DND-41 (cell line): Measurements from ENCODE around the gene YWHAQ.

Experiments used
- ATAC-seq: fragments of 200-7000 bp; cut with Tn5 transposase; 3 replicates; pipeline ENCODE4 v1.9.1; 2021; ENCODE audit warnings: low read depth; ENCODE audit not compliant: insufficient read depth
- DNase-seq: peaks from one replicate; pipeline ENCODE4 v3.0.0-alpha.2; 2020
- H2AFZ ChIP-seq: 2 replicates; pipeline ENCODE4 v1.6.0; 2012; ENCODE audit warnings: low read depth, low read length
- H3K27ac ChIP-seq: 2 replicates; pipeline ENCODE4 v1.5.1; 2012; ENCODE audit warnings: low read length, inconsistent platforms
- H3K27me3 ChIP-seq: fragments of 200-600 bp; sonication (generic); 2 replicates; pipeline ENCODE4 v1.6.0; 2012; ENCODE audit warnings: low read length, mild to moderate bottlenecking, inconsistent platforms; ENCODE audit not compliant: insufficient read depth, poor library complexity
- H3K36me3 ChIP-seq: 2 replicates; pipeline ENCODE4 v1.5.1; 2012; ENCODE audit warnings: low read length, inconsistent platforms; ENCODE audit not compliant: insufficient read depth
- H3K4me1 ChIP-seq: 2 replicates; pipeline ENCODE4 v1.5.1; 2012; ENCODE audit warnings: mild to moderate bottlenecking, low read length; ENCODE audit not compliant: insufficient read depth
- H3K4me2 ChIP-seq: 2 replicates; pipeline ENCODE4 v1.6.0; 2012; ENCODE audit warnings: mild to moderate bottlenecking, moderate library complexity, low read length, inconsistent platforms; ENCODE audit not compliant: insufficient read depth
- H3K4me3 ChIP-seq, 2 experiments: fragments of 200-600 bp in 1 of 2; shearing (Covaris generic) in 1 of 2; 2 replicates each; pipeline ENCODE4 v1.5.1; 2012 to 2016; ENCODE audit warnings: inconsistent platforms in 2 of 2, low read length in 2 of 2, mild to moderate bottlenecking in 2 of 2, low read depth in 1 of 2, moderate library complexity in 1 of 2
- H3K79me2 ChIP-seq: 2 replicates; pipeline ENCODE4 v1.6.0; 2012; ENCODE audit warnings: low read length, inconsistent platforms; ENCODE audit not compliant: insufficient read depth
- H3K9ac ChIP-seq: 2 replicates; pipeline ENCODE4 v1.6.0; 2012; ENCODE audit warnings: low read depth, mild to moderate bottlenecking, inconsistent platforms, low read length, moderate library complexity
- H3K9me3 ChIP-seq: 2 replicates; pipeline ENCODE4 v1.5.1; 2012; ENCODE audit warnings: low read length, moderate library complexity, mild to moderate bottlenecking, inconsistent platforms; ENCODE audit not compliant: insufficient read depth, severe bottlenecking
- H4K20me1 ChIP-seq: 2 replicates; pipeline ENCODE4 v1.6.0; 2012; ENCODE audit warnings: low read length; ENCODE audit not compliant: insufficient read depth
- EZH2 ChIP-seq: IDR thresholded peaks from 3 replicates; pipeline ENCODE4 v1.6.1; 2012; ENCODE audit warnings: borderline replicate concordance, low read depth, mild to moderate bottlenecking, moderate library complexity, low read length, inconsistent platforms; ENCODE audit not compliant: severe bottlenecking
- TF ChIP-seq, protein P1 (sequence below): IDR thresholded peaks from 2 replicates; pipeline ENCODE4 v1.5.1; 2012; ENCODE audit warnings: borderline replicate concordance, low read length, moderate library complexity, mild to moderate bottlenecking; ENCODE audit not compliant: poor library complexity, severe bottlenecking; ENCODE audit errors: extremely low read depth

Gene YWHAQ

DNA sequence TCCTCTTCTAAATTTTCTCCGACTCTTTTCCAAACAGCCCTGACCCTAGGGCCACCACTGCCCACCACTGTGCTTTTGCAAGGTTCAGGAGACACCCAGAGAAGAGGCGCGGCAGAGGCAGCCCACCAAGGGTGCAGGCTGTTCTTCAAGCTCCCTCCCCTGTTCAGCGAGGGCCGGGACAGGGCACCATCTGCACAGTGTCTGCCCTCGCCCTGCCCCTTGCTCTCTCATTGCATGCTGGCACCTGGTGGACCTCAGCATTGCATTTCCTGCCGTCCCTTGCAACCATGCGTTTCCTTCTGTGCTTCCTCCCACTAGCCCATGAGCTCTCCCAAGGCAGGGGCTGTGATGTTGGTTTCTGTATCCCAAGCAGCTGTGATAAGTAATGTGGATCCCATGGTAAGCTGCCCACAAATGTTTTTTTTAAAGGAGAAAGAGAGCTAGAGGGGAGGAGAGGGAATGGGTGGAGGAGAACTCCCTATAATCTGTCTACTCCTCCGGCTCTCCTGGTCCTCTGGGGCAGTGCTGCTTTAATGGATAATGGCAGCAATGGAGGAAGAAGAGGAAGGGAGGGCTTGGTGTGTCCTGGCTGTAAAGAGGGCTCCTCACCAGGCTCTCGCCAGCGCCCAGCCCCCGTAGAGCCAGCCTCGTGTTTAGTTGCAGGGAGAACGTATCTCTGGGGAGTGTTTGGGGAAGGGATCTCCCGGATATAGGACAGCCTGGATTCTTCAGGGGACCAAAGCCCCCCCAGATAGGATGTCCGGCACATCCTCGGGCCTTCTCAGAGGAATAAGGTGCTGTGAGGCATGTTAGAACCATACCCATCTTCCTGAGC is 15.6 kb upstream of the YWHAQ start:
- H4K20me1 ChIP-seq: no peaks in the 10 kb centered on the region
- no peak overlapping the region for H3K27ac ChIP-seq
- no peak overlapping the region for H3K4me3 ChIP-seq
- ATAC-seq (no peak), DNase-seq (no peak)
- H3K9ac ChIP-seq: no peak overlapping the region
- no peak overlapping the region for H2AFZ ChIP-seq
- H3K4me1 ChIP-seq: peaks cover 4% of the 10 kb centered on the region; the same call in 1 of the 2 replicates
- no peak overlapping the region for H3K4me2 ChIP-seq
- H3K36me3 ChIP-seq: no peaks in the 10 kb centered on the region
- H3K9me3 ChIP-seq: no peaks in the 10 kb centered on the region
- H3K27me3 ChIP-seq: no peaks in the 10 kb centered on the region
- H3K79me2 ChIP-seq: no peaks in the 10 kb centered on the region
- TF ChIP-seq, protein P1, sequence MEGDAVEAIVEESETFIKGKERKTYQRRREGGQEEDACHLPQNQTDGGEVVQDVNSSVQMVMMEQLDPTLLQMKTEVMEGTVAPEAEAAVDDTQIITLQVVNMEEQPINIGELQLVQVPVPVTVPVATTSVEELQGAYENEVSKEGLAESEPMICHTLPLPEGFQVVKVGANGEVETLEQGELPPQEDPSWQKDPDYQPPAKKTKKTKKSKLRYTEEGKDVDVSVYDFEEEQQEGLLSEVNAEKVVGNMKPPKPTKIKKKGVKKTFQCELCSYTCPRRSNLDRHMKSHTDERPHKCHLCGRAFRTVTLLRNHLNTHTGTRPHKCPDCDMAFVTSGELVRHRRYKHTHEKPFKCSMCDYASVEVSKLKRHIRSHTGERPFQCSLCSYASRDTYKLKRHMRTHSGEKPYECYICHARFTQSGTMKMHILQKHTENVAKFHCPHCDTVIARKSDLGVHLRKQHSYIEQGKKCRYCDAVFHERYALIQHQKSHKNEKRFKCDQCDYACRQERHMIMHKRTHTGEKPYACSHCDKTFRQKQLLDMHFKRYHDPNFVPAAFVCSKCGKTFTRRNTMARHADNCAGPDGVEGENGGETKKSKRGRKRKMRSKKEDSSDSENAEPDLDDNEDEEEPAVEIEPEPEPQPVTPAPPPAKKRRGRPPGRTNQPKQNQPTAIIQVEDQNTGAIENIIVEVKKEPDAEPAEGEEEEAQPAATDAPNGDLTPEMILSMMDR: no peak
- TF ChIP-seq EZH2: no peak

DNA sequence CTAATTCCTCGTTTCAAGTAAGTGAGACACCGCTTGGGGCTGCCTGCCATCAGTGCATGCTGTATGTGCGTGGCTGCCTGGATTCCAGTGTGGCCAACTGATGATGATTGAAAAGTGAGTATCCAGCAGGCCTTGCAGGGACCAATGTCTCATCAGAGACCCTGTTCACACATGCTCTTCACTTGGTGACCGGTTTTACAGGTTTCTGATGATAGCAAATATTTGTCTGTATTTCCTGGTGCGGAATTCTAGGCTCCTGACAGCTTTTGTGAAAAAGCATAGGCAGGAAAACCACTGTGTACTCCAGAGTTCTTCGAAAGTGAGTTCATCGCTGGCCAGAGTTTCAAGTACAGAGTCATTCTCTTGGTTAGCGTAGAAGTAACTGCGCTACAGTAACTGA is 13.8 kb upstream of the YWHAQ start:
- TF ChIP-seq EZH2: no peak
- TF ChIP-seq, protein P1: no peak
- Histone ChIP-seq H3K79me2 (no peaks in the 10 kb centered on the region), H3K4me1 (peaks cover 6% of the 10 kb centered on the region; the same call in 1 of the 2 replicates), H3K27ac (no peak overlapping the region), H2AFZ (no peak overlapping the region), H4K20me1 (no peaks in the 10 kb centered on the region), H3K9ac (no peak overlapping the region), H3K4me2 (no peak overlapping the region), H3K27me3 (peaks cover 2% of the 10 kb centered on the region), H3K36me3 (no peaks in the 10 kb centered on the region), H3K4me3 (no peak overlapping the region), H3K9me3 (no peaks in the 10 kb centered on the region)
- ATAC-seq (no peak), DNase-seq (no peak)

DNA sequence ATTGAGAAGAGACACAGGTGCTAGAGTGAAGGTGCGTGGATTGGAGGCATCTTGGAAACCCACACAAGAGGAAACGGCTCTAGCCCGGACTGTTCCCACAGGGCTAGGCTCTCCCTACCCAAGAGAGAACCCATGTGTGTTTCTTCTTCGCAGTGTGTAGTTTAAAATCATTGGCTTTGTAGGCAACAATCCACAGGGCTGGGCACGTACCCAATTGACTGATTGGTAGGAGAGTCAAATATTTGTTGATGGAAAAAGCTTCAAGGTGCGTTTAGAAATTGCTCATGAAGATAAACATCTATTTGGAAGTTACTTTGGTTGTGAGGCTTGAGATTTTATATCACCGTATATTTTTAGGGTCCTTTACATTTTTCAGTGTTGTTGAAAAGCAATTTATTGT is 13.2 kb upstream of the YWHAQ start:
- H3K9ac ChIP-seq: no peak overlapping the region
- no peak for DNase-seq
- no peak overlapping the region for H3K4me2 ChIP-seq
- ATAC-seq: no peak
- no peak overlapping the region for H3K4me3 ChIP-seq
- H3K27ac ChIP-seq: no peak overlapping the region
- H3K36me3 ChIP-seq: no peaks in the 10 kb centered on the region
- no peak for TF ChIP-seq EZH2
- TF ChIP-seq, protein P1: no peak
- no peaks in the 10 kb centered on the region for H4K20me1 ChIP-seq
- no peaks in the 10 kb centered on the region for H3K9me3 ChIP-seq
- H3K4me1 ChIP-seq: peaks cover 6% of the 10 kb centered on the region; the same call in 1 of the 2 replicates
- no peak overlapping the region for H2AFZ ChIP-seq
- peaks cover 5% of the 10 kb centered on the region for H3K27me3 ChIP-seq
- H3K79me2 ChIP-seq: no peaks in the 10 kb centered on the region
